Posterior cingulate gyrus (tissue), 11 donors: ENCODE measurements around the gene GNA12.
"Not testable (repeated sequence)": the region's sequence is repeated elsewhere in the genome, so short reads cannot be mapped to it uniquely, and the experiment has no call there.

Experiments
- DNase-seq, 10 donors: peaks; one replicate each; pipeline versions ENCODE4 v3.0.0 to v3.0.0-alpha.2; 2020 to 2021; ENCODE audit warnings: mixed read lengths in 3 of 10
- intact Hi-C: fragments of 100-400 bp; cut with DNase I; formaldehyde crosslinking; loops from one replicate; pipeline ENCODE4 v1.15.1; 2023

GNA12 gene

DNA sequence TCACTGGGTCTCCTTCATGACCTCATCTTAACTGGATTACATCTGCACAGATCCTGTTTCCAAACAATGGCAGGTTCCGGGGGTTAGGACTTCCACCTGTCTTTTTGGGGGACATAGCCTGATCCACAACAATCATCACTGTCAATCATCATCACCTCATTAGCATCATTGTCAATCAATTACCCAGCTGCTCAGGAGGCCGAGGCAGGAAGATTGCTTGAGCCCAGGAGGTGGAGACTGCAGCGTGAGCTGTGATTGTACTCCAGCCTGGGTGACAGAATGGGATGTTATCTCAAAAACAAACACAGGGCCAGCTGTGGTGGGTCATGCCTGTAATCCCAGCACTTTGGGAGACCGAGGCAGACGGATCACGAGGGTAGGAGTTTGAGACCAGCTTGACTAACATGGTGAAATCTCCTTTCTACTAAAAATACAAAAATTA lies 137.4 kb downstream of the GNA12 start:
- intact Hi-C loops, result no loop called here
- DNase-seq, result no peak

DNA sequence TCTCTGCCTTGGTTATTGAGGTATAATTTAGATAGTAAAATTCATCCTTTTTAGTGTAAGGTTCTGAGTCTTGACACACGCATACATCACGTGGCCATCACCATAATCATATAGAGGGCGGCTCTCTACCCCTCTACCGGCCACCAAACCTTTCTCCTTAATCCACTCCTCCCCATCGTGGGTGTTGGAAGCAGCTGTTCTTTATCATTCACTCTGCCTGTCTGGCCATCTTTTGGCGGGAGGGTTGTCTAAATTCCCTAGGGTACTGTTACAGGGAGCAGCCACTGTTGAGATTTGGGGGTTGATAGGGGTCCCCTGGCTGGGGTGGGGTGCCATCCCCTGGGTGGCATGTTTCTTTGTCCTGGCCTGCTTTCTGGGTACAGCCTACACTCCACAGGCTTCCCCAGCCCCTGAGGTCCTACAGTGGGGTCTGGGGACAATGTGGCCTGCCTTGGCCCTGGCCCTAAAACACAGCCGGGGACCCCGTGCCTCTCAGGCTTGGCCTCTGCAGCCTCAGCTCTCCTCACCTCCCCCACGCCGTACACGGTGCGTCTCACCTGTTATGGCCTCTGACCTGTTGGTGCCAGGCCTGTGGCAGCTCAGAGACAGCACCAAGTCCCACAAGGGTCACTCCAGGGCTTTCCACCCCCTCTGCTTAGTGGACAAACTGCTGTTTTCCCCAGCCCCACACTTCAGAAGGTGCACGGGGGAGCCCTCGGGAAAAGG lies 138.6 kb downstream of the GNA12 start:
- intact Hi-C loops, result no loop called here
- peak in 1 of 10 donors; percentile 73 for DNase-seq

GRCh38 chr7:2702594-2702957 lies 141.5 kb downstream of the GNA12 start:
- intact Hi-C loops, result no loop called here
- DNase-seq, result peak in 1 of 10 donors; percentile 87

GRCh38 chr7:2701832-2702593 lies 142.1 kb downstream of the GNA12 start:
- peak in 9 of 10 donors; percentile 66 to 96 (median 79) for DNase-seq
- intact Hi-C loops, result no loop called here

- intact Hi-C loops, result no loop called here
Measured at GRCh38 chr7:2701424-2701823, 142.7 kb downstream of the GNA12 start.

DNA sequence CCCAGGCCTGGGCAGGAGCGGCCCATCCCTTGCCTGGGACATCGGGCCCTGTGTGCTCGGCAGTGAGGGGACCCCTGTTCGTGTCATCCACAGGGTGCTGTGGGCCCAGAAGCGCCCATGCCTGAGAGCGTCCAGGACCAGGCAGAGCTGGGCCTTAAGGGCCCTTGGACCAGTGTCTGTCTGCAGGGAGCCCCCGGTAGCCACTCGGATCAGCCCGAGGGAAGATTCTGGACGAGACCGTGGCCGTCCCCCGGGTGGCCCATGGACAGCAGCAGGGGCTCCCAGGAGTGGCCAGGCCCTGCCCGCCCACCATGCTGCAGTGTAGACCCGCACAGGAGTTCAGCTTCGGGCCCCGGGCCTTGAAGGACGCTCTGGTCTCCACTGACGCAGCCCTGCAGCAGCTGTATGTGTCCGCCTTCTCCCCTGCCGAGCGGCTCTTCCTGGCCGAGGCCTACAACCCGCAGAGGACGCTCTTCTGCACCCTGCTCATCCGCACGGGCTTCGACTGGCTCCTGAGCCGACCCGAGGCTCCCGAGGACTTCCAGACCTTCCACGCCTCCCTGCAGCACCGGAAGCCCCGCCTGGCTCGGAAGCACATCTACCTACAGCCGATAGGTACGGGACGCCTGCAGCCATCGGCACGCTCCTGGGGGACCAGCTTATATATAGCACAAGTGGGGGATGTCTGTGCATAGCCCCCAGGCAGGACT lies 143.8 kb downstream of the GNA12 start:
- intact Hi-C loops, result no loop called here

More at GRCh38 chr7:2701424-2701823, 142.7 kb downstream of the GNA12 start:
- DNase-seq, result peak in 1 of 10 donors; percentile 82

GRCh38 chr7:2699289-2699620 lies 144.9 kb downstream of the GNA12 start:
- peak in 1 of 10 donors; percentile 75 for DNase-seq

More for the DNA sequence above, 143.8 kb downstream of the GNA12 start:
- DNase-seq, result peak in 1 of 10 donors; percentile 84

GRCh38 chr7:2698581-2699288 lies 145.4 kb downstream of the GNA12 start:
- DNase-seq, result no peak

More at GRCh38 chr7:2699289-2699620, 144.9 kb downstream of the GNA12 start:
- intact Hi-C loops, result no loop called here

GRCh38 chr7:2694122-2694436 lies 150.0 kb downstream of the GNA12 start:
- intact Hi-C loops, result not testable (repeated sequence)
- DNase-seq, result peak in 1 of 10 donors; percentile 62

More at GRCh38 chr7:2698581-2699288, 145.4 kb downstream of the GNA12 start:
- intact Hi-C loops, result no loop called here

DNA sequence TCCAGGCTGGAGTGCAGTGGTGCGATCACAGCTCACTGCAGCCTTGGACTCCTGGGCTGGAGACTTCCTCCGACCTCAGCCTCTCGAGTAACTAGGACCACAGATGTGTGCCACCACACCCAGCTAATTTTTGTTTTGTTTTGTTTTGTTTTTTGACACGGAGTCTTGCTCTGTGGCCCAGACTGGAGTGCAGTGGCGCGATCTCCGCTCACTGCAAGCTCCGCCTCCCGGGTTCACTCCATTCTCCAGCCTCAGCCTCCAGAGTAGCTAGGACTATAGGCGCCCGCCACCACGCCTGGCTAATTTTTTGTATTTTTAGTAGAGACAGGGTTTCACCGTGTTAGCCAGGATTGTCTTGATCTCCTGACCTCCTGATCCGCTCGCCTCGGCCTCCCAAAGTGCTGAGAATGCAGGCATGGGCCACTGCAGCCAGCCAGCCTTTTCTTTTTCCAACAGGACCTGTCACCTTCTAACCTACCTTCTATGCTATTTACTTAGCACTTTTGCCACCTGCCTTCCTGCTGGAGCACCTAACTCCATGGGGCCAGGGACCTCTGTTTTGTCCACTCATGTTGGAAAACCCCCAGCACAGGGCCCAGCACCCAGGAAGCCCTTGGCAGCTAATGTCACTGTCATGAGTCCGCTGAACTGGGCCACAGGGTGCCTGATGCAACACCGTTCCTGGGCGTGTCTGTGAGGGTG lies 150.5 kb downstream of the GNA12 start:
- intact Hi-C loops, result not testable (repeated sequence)
- peak in 1 of 10 donors; percentile 43 for DNase-seq

DNA sequence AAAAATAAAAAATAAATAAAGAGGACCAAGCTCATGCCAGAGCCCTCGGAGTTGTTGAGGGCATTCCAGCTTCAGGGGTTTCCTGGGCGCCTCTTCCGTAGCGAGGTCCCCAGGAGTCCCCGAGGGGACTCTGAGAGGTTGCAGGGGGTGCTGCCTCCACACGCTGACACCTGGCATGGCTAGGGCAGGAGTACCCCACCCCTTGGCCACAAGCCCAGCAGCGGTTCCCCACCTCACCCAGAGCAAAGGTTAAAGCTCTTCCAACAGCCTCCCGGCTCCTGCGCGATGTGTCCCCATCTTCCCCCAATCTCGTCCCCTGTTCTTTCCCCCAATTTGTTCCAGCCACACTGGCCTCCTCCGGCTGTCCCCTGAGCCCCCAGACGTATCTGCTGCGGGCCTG lies 151.6 kb downstream of the GNA12 start:
- peak in 2 of 10 donors; percentile 23 to 65 for DNase-seq
- intact Hi-C loops, result no loop called here

DNA sequence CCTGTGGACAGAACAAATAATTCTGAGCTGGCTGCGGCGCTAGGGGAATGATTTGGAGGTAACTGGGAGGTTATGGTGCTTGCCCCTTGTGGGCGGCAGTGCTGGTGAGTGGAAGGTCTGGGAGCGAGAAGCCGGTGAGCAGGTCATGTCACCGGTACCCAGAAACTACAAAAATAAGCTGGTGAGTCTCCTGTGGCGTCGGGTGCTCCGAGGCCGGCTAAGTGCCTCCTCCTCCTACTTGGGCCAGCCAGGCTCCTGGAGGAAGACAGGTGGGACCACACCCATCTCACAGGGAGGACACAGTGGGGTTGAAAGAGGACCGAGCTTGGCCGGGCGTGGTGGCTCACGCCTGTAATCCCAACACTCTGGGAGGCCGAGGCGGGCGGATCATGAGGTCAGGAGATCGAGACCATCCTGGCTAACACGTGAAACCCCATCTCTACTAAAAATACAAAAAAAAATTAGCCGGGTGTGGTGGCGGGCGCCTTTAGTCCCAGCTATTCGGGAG lies 152.1 kb downstream of the GNA12 start:
- intact Hi-C loops, result not testable (repeated sequence)
- peak in 2 of 10 donors; percentile 18 to 56 for DNase-seq

GRCh38 chr7:2691011-2691707 lies 152.9 kb downstream of the GNA12 start:
- intact Hi-C loops, result no loop called here
- DNase-seq, result peak in 1 of 10 donors; percentile 62

DNA sequence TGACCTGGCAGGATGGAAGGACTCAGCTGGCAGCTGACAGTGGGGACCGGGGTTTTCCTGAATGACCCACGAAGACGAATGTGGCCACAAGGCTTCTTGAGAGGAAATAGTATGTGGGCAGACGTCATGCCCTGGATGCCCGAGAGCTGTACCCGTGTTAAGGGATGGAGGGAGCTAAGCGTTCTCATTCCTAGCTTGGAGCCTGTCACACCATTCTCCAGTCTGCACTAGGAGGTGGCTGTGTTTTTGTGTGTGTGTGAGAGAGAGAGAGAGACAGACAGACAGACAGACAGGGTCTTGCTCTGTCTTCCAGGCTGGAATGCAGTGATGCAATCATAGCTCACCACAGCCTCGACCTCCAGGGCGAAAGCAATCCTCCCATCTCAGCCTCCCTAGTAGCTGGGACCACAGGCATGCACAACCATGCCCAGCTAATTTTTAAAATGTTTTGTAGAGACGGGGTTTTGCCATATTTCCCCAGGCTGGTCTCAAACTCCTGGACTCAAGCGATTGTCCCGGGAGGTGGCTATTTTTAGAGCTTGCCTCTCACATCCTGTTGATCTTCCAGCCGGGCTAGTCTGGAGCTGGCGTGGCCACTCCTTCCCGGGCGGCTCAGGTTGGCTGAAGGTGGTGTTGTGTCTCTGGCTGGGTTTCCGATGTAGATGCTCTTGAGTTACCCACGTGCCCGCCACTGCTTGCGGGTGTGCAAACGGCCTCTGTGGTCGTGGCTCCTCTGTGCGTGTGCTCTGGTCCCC lies 154.0 kb downstream of the GNA12 start:
- intact Hi-C loops, result loop anchor here (10.0 kb wide), 1 partner anchor 245 kb away; no protein-coding TSS in a partner anchor
- DNase-seq, result peak in 2 of 10 donors; percentile 61 to 71

GRCh38 chr7:2689343-2689847 lies 154.7 kb downstream of the GNA12 start:
- DNase-seq, result peak in 1 of 10 donors; percentile 58

DNA sequence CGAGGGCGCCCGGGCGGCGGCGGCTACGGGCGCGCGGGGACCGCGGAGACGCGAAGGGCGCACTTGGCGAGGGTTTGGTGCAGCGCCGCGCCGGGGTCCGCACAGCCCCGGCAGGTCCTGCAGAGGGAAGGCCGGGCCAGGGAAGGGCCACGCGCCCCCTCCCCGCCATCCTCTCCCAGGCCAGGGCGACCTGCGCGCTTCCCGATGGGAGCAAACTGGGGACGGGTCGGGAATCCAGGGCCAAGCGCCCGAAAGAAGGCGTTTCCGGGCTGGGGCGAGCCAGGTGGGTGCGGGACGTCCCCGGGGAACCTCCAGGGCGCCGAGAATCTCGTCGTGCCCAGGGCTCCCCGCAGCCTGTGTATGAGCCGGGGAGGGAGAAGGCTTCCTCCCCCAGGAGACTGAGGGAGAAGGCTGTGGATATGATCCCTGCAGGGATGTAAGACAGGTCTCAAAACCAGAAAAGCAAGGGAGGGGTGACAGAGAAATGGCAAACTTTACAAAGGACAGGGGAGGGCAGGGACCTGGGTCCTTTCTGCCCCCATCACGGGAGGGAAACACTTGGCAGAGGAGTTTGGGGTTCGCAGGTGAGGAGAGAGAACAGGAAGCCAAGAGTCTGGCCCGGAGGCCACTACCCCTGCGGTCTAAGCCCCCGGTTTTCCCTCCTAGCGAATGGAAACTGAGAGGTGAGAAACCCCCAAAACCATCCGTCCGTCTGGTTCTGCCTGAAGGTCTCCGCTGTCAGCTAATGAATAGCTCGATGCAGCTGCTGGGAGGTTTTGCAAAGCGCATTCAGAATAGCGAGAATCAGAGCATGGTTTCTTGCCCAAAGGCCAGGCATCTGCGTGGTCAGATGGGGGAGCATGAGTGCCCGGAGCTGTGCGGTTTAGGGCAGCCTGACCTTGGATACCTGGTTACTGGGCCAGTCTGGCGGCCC lies 155.4 kb downstream of the GNA12 start:
- intact Hi-C loops, result loop anchor here (10.0 kb wide), 1 partner anchor 244 kb away; no protein-coding TSS in a partner anchor
- DNase-seq, result peak in 7 of 10 donors; percentile 29 to 88 (median 49)

More at GRCh38 chr7:2689343-2689847, 154.7 kb downstream of the GNA12 start:
- intact Hi-C loops, result loop anchor here (10.0 kb wide), 1 partner anchor 245 kb away; no protein-coding TSS in a partner anchor
